AG09319 (cell line): ENCODE measurements around the gene DCDC2C.

Experiments used
- DNase-seq: peaks from one replicate; pipeline ENCODE4 v3.0.0-alpha.2; 2010; ENCODE audit warnings: low read depth; ENCODE audit errors: extremely low read depth
- CTCF ChIP-seq: IDR thresholded peaks from 2 replicates; pipeline ENCODE4 v1.5.1; 2011; ENCODE audit warnings: low read depth, mild to moderate bottlenecking, inconsistent platforms, low read length, moderate library complexity

DCDC2C gene

GRCh38 chr2:3762771-3763447 lies 59.5 kb downstream of the DCDC2C start:
- TF ChIP-seq CTCF, result no peak
- DNase-seq, result no peak

GRCh38 chr2:3766824-3767223 lies 63.4 kb downstream of the DCDC2C start:
- DNase-seq, result no peak
- no peak for TF ChIP-seq CTCF

- TF ChIP-seq CTCF, result no peak
- no peak for DNase-seq
Measured at GRCh38 chr2:3768960-3769765, 65.8 kb downstream of the DCDC2C start.

- DNase-seq, result no peak
- no peak for TF ChIP-seq CTCF
Measured at GRCh38 chr2:3769766-3770165, 66.4 kb downstream of the DCDC2C start.

- TF ChIP-seq CTCF, result no peak
- DNase-seq, result no peak
Measured at GRCh38 chr2:3770724-3771415, 67.5 kb downstream of the DCDC2C start.

- TF ChIP-seq CTCF, result no peak
- no peak for DNase-seq
Measured at GRCh38 chr2:3771576-3771975, 68.2 kb downstream of the DCDC2C start.

GRCh38 chr2:3774336-3774735 lies 71.0 kb downstream of the DCDC2C start:
- TF ChIP-seq CTCF, result no peak

More at GRCh38 chr2:3774336-3774735, 71.0 kb downstream of the DCDC2C start:
- DNase-seq, result no peak
